Neural cell (in vitro differentiated cells): ENCODE measurements around the gene PEMT.

Experiments used
- EZH2 ChIP-seq: fragments of 200-600, 300-800 bp; shearing (Covaris generic), sonication (generic); IDR thresholded peaks from 2 replicates; pipeline ENCODE4 v1.6.1; 2014; ENCODE audit warnings: antibody characterized with exemption, low read length, borderline replicate concordance, mild to moderate bottlenecking; ENCODE audit not compliant: insufficient read depth, poor library complexity, severe bottlenecking
- MXI1 ChIP-seq: fragments of 450-650 bp; conservative IDR thresholded peaks from 2 replicates; pipeline ENCODE4 v1.6.1; 2014; ENCODE audit warnings: antibody characterized with exemption, mild to moderate bottlenecking; ENCODE audit not compliant: poor library complexity, severe bottlenecking
- POLR2AphosphoS5 ChIP-seq: IDR thresholded peaks from 2 replicates; pipeline ENCODE4 v1.6.1; 2012
- RAD21 ChIP-seq: fragments of 450-650 bp; conservative IDR thresholded peaks from 2 replicates; pipeline ENCODE4 v1.6.1; 2014; ENCODE audit warnings: antibody characterized with exemption, mild to moderate bottlenecking, moderate library complexity
- TF ChIP-seq, protein P1 (sequence below): fragments of 450-650 bp; IDR thresholded peaks from 2 replicates; pipeline ENCODE4 v1.5.1; 2014; ENCODE audit warnings: antibody characterized with exemption, mild to moderate bottlenecking, moderate library complexity; ENCODE audit not compliant: poor library complexity, severe bottlenecking

DNA sequence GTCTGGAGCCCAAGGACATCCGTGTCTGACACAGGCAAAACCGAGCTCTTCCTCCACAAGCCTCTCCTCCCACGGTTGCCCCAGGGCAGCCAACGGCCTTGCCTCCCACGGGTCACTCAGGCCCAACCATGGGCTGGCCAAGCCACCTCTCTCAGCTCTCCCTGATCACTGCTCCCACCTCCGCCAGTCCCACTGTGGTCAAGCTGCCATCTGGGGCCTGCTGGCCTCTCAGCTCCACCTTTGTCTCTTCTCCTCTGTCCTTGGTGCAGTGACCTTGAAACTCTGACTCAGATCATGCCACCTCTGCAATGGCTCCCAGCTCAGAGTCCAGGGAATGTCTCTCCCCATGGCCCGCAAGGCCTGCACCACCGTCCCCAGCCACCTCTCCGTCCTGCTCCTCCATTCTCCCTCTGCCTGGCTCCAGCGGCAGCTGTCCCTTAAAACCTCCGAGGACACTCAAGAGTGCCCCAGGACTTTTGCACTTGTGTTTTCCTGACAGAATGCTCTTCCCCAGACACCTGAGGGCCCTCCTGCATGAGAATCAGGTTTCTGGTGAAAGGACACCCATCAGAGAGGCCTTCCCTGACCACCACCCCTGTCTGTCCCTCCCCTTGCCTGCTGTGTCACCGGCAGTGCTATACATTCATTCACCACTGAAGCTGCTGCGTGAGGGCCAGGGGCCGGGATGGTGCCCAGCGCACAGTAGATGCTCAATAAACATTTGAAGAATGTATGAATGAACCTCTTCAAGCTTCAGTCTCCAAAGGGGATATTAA, 19.3 kb downstream of the PEMT start:
- TF ChIP-seq, protein P1, sequence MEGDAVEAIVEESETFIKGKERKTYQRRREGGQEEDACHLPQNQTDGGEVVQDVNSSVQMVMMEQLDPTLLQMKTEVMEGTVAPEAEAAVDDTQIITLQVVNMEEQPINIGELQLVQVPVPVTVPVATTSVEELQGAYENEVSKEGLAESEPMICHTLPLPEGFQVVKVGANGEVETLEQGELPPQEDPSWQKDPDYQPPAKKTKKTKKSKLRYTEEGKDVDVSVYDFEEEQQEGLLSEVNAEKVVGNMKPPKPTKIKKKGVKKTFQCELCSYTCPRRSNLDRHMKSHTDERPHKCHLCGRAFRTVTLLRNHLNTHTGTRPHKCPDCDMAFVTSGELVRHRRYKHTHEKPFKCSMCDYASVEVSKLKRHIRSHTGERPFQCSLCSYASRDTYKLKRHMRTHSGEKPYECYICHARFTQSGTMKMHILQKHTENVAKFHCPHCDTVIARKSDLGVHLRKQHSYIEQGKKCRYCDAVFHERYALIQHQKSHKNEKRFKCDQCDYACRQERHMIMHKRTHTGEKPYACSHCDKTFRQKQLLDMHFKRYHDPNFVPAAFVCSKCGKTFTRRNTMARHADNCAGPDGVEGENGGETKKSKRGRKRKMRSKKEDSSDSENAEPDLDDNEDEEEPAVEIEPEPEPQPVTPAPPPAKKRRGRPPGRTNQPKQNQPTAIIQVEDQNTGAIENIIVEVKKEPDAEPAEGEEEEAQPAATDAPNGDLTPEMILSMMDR: no peak
- TF ChIP-seq EZH2 (no peak), RAD21 (no peak), POLR2AphosphoS5 (no peak), MXI1 (no peak)
